Aorta (tissue), 5 donors: ENCODE results near the gene CRYBA2. TPM values are rescaled to one million over a fixed set of nuclear protein-coding genes. Genes with fewer than 3 reads are reported as not detected.

Experiments
- ATAC-seq: fragments of 200-7000 bp; cut with Tn5 transposase; one replicate; pipeline ENCODE4 v1.9.1; 2022; ENCODE audit warnings: moderate library complexity; ENCODE audit not compliant: low FRiP score
- DNase-seq, 2 donors: peaks; one replicate each; pipeline ENCODE4 v3.0.0-alpha.2; 2020
- H3K27ac ChIP-seq, 2 donors: one replicate each; pipeline ENCODE4 v1.5.1; 2013; ENCODE audit warnings: low read length in 2 of 2, mild to moderate bottlenecking in 2 of 2, moderate library complexity in 2 of 2, control low read depth in 1 of 2, inconsistent platforms in 1 of 2, low read depth in 1 of 2
- H3K27me3 ChIP-seq, 2 donors: one replicate each; pipeline ENCODE4 v1.6.1; 2013; ENCODE audit warnings: control low read depth in 1 of 2, low read length in 1 of 2, mild to moderate bottlenecking in 1 of 2, moderate library complexity in 1 of 2; ENCODE audit not compliant: insufficient read depth in 2 of 2, control insufficient read depth in 1 of 2
- H3K36me3 ChIP-seq, 2 donors: one replicate each; pipeline ENCODE4 v1.6.1; 2013; ENCODE audit warnings: control low read depth in 1 of 2, low read length in 1 of 2, mild to moderate bottlenecking in 1 of 2; ENCODE audit not compliant: insufficient read depth in 2 of 2, control insufficient read depth in 1 of 2
- H3K4me1 ChIP-seq, 2 donors: one replicate each; pipeline ENCODE4 v1.6.1; 2013; ENCODE audit warnings: low read length in 2 of 2, control low read depth in 1 of 2, mild to moderate bottlenecking in 1 of 2, moderate library complexity in 1 of 2; ENCODE audit not compliant: insufficient read depth in 2 of 2, control insufficient read depth in 1 of 2
- H3K4me3 ChIP-seq, 2 donors: one replicate each; pipeline ENCODE4 v1.5.1; 2013; ENCODE audit warnings: low read length in 2 of 2, control low read depth in 1 of 2, mild to moderate bottlenecking in 1 of 2
- H3K9me3 ChIP-seq: one replicate; pipeline ENCODE4 v1.6.1; 2013; ENCODE audit warnings: mild to moderate bottlenecking, low read length; ENCODE audit not compliant: control insufficient read depth
- WGBS, 2 donors: extraction: QIAGEN DNeasy Blood & Tissue Kit; methylation state at CpG; one replicate each; pipeline ENCODE4 v1.1.7; 2013; 5-methylcytosine and 5-hydroxymethylcytosine counted together
- intact Hi-C, 2 donors: fragments of 100-400 bp; cut with DNase I; formaldehyde crosslinking; loops; one replicate each; pipeline versions ENCODE4 v1.14.2 to v1.15.0; 2022
- polyA plus RNA-seq, 2 donors: library from polyadenylated mRNA; stranded (reverse); fragments of 200-250 nt; gene quantifications; one replicate each; pipeline ENCODE4 v1.2.3, GENCODE V29; 2013
- total RNA-seq, 2 donors: library from RNA; stranded (reverse); fragmentation: NEBNext Ultra II Directional; extraction: Animal tissue kit (Norgen Biotek cat#: 25700); gene quantifications; one replicate each; pipeline ENCODE4 v1.2.1, GENCODE V29; 2021
- donor health status: healthy with polysubstance abuse.
- donor health status: Bipolar disorder and iron deficiency.
- donor health status: DM: no; HTN: no; CAD: no.
- donor health status: DM: no; HTN: no; CAD: no.
- donor health status: DM: yes; HTN: yes; CAD: no.

CRYBA2 gene
- total and polyA plus RNA-seq, 4 donors = not detected

- no peak for ATAC-seq
- WGBS, 2 donors = 83 to 85% methylated on average over 10 of the region's 10 CpGs
- Histone ChIP-seq H3K9me3 (no peaks in the 10 kb centered on the region), H3K4me3 (no peak overlapping the region), H3K27ac (no peak overlapping the region), H3K36me3 (no peaks in the 10 kb centered on the region), H3K27me3 (no peaks in the 10 kb centered on the region), H3K4me1 (no peaks in the 10 kb centered on the region)
- peak in 1 of 2 donors; percentile 52 for DNase-seq
- intact Hi-C loops = no loop called here
Measured at GRCh38 chr2:219018726-219019125, 25.5 kb upstream of the CRYBA2 start.

GRCh38 chr2:219018286-219018685, 25.1 kb upstream of the CRYBA2 start:
- 78 to 80% methylated on average over 7 of the region's 7 CpGs for WGBS, 2 donors
- Histone ChIP-seq H3K27ac (no peak overlapping the region), H3K4me1 (no peaks in the 10 kb centered on the region), H3K4me3 (no peak overlapping the region), H3K27me3 (no peaks in the 10 kb centered on the region), H3K9me3 (no peaks in the 10 kb centered on the region), H3K36me3 (no peaks in the 10 kb centered on the region)
- intact Hi-C loops = no loop called here
- DNase-seq = peak; percentile 17 to 30
- no peak for ATAC-seq

- no peak overlapping the region for H3K4me3 ChIP-seq
- WGBS, 2 donors = 2 to 9% methylated on average over 14 of the region's 14 CpGs
- DNase-seq (peak; percentile 74 to 82), ATAC-seq (peak; percentile 62)
- no peaks in the 10 kb centered on the region for H3K36me3 ChIP-seq
- no peaks in the 10 kb centered on the region for H3K4me1 ChIP-seq
- intact Hi-C loops = no loop called here
- no peaks in the 10 kb centered on the region for H3K9me3 ChIP-seq
- H3K27ac ChIP-seq = no peak overlapping the region
- no peaks in the 10 kb centered on the region for H3K27me3 ChIP-seq
Measured at GRCh38 chr2:219017201-219017931, 24.1 kb upstream of the CRYBA2 start.

GRCh38 chr2:219016721-219017120, 23.5 kb upstream of the CRYBA2 start:
- DNase-seq (no peak), ATAC-seq (no peak)
- Histone ChIP-seq H3K9me3 (no peaks in the 10 kb centered on the region), H3K4me3 (no peak overlapping the region), H3K27ac (no peak overlapping the region), H3K27me3 (no peaks in the 10 kb centered on the region), H3K4me1 (no peaks in the 10 kb centered on the region), H3K36me3 (no peaks in the 10 kb centered on the region)
- WGBS, 2 donors = 84 to 85% methylated on average over 11 of the region's 11 CpGs
- intact Hi-C loops = no loop called here

GRCh38 chr2:219010873-219011272, 17.7 kb upstream of the CRYBA2 start:
- 70 to 74% methylated on average over 5 of the region's 5 CpGs for WGBS, 2 donors
- H3K27me3 ChIP-seq = no peaks in the 10 kb centered on the region
- no peaks in the 10 kb centered on the region for H3K4me1 ChIP-seq
- no peak for ATAC-seq
- no peak overlapping the region for H3K27ac ChIP-seq
- no peak overlapping the region for H3K4me3 ChIP-seq
- H3K9me3 ChIP-seq = no peaks in the 10 kb centered on the region
- no peaks in the 10 kb centered on the region for H3K36me3 ChIP-seq
- intact Hi-C loops = no loop called here
- no peak for DNase-seq

- ATAC-seq (no peak), DNase-seq (no peak)
- intact Hi-C loops = no loop called here
- H3K27ac ChIP-seq = no peak overlapping the region
- WGBS, 2 donors = 75 to 78% methylated on average over 6 of the region's 6 CpGs
- no peaks in the 10 kb centered on the region for H3K4me1 ChIP-seq
- no peaks in the 10 kb centered on the region for H3K9me3 ChIP-seq
- no peaks in the 10 kb centered on the region for H3K36me3 ChIP-seq
- H3K27me3 ChIP-seq = no peaks in the 10 kb centered on the region
- H3K4me3 ChIP-seq = no peak overlapping the region
Measured at GRCh38 chr2:219010162-219010756, 17.0 kb upstream of the CRYBA2 start.

- Histone ChIP-seq H3K27me3 (no peaks in the 10 kb centered on the region), H3K4me1 (no peaks in the 10 kb centered on the region), H3K9me3 (no peaks in the 10 kb centered on the region), H3K4me3 (no peak overlapping the region), H3K36me3 (no peaks in the 10 kb centered on the region), H3K27ac (no peak overlapping the region)
- ATAC-seq (no peak), DNase-seq (no peak)
- 74 to 80% methylated on average over 2 of the region's 2 CpGs for WGBS, 2 donors
- intact Hi-C loops = no loop called here
Measured at GRCh38 chr2:219009294-219009693, 16.1 kb upstream of the CRYBA2 start.

GRCh38 chr2:219003979-219004378, 10.8 kb upstream of the CRYBA2 start:
- no peak overlapping the region for H3K27ac ChIP-seq
- DNase-seq = no peak
- 93 to 95% methylated on average over 3 of the region's 3 CpGs for WGBS, 2 donors
- no peaks in the 10 kb centered on the region for H3K9me3 ChIP-seq
- no peaks in the 10 kb centered on the region for H3K27me3 ChIP-seq
- no peak for ATAC-seq
- no peak overlapping the region for H3K4me3 ChIP-seq
- H3K36me3 ChIP-seq = no peaks in the 10 kb centered on the region
- intact Hi-C loops = no loop called here
- no peaks in the 10 kb centered on the region for H3K4me1 ChIP-seq

GRCh38 chr2:219003267-219003634, 10.0 kb upstream of the CRYBA2 start:
- Histone ChIP-seq H3K9me3 (no peaks in the 10 kb centered on the region), H3K27me3 (no peaks in the 10 kb centered on the region), H3K4me1 (no peaks in the 10 kb centered on the region), H3K4me3 (no peak overlapping the region), H3K27ac (no peak overlapping the region), H3K36me3 (no peaks in the 10 kb centered on the region)
- 17 to 21% methylated on average over 13 to 20 of the region's 20 CpGs for WGBS, 2 donors
- DNase-seq (no peak), ATAC-seq (no peak)
- intact Hi-C loops = no loop called here
